Dedifferentiated amniotic fluid mesenchymal stem cell (primary cell): ENCODE measurements around the gene PHACTR1.

ENCODE experiments used
- DNase-seq: peaks from one replicate; pipeline ENCODE4 v3.0.0-alpha.2; 2016; ENCODE audit errors: extremely low spot score

Gene PHACTR1

DNA sequence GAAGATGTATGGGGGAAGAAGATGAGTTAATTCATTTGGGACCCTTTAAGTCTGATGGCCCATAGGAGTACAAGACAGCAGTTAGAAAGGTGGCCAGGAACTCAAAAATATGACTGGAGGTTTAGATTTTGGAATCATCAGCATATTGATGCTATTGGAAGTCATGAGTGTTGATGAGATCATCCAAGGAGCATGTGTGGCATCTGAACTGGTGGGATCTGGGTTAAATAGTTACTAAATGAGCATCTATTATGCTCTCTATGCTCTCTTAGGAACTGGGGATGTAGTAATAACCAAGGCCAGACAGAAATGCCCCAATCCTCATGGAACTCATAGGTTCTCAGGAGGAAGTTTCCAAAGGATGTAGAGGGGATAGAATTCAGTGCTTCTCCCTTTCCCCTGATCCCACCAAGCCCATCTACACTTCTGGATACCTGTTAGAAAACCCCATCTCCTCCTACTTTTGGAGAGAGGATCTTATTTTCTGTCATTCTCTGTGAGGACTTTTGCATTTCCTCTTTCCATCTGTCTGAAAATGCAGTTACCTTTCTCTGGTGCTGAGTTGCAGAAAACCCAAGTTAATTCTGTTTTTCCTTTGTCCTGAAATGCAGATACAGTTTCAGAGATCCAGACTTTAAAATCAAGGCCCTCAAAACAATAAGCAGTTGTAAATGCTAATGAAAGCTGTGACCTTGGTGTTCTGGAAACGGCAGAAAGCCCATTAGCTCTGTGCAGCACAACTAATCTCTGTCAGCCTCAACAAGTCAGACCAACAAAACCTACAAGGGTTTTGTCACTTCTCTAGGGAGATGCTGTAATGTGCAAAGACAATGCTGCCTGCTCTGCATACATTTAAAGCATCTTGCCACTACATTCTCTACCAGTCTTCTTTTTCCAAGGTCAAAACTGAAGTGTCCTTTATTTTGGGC lies 546.0 kb downstream of the PHACTR1 start:
- DNase-seq: no peak

DNA sequence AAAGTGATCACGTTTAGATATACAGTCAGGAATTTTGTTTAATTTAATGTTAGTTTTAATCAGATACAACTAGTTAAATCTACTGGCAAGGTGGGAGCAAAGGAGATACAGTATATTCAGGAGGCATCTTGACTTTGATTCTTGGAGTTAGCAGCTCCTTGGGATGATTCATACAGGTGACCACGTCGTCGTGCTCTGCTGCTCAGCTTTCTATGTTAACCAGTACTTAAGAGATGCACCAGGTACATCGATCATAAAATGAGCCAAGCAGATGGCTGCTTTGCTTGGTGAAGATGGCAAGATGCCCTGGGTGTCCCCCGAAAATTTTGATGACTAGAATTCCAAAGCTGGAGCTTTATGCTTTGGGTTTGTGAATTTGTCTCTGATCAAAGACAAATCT lies 547.1 kb downstream of the PHACTR1 start:
- no peak for DNase-seq

DNA sequence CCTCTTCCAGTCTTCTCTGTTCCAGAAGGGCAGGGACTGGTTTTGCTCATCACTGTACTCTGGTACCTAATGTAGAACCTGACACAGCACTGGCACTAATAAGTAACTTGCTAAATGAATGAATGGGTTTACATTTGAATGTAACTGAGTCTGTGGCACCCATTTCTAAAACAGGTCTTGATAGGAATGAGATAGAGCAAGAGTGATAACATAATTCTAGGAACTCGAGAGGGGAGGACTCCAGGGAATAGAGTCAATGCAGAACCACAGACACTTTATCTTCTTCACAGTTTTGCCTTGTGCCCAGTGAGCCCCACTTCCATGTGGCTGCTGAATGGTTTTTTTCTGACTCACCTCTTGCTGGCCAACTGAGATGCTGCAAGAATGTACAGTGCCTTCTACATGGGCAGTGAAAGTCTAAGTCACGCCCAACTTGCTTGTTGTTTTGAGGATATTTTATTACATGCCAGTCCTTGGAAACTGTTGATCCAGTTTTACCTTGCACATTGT lies 550.6 kb downstream of the PHACTR1 start:
- no peak for DNase-seq

DNA sequence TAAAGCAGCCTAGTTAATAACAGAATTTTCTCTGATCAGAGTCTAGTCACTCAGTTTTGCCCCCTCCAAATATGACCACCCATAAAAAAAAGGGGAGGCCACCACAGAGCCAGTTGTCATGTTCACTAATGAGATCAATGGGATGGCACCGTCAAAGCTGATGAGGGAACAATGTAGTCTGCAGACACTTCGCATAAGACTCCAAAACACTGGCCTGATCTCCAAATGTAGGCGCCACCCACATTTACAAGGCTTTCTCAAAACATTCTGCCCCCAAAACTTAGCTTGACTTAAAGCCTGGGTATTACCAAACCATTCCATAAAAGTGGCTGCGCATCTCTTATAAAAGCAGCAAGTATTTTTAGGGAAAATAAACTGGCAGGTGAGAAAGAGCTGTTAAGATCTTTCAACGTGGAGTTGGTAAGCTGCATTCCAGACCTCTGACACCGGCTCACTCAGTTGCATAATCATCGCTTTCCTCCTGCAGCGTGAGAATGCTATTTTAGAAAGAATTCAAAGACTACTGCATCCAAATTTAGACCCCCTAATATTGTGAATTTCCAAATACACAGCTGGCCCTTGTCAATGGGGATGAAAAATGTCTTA lies 552.4 kb downstream of the PHACTR1 start:
- DNase-seq: no peak

DNA sequence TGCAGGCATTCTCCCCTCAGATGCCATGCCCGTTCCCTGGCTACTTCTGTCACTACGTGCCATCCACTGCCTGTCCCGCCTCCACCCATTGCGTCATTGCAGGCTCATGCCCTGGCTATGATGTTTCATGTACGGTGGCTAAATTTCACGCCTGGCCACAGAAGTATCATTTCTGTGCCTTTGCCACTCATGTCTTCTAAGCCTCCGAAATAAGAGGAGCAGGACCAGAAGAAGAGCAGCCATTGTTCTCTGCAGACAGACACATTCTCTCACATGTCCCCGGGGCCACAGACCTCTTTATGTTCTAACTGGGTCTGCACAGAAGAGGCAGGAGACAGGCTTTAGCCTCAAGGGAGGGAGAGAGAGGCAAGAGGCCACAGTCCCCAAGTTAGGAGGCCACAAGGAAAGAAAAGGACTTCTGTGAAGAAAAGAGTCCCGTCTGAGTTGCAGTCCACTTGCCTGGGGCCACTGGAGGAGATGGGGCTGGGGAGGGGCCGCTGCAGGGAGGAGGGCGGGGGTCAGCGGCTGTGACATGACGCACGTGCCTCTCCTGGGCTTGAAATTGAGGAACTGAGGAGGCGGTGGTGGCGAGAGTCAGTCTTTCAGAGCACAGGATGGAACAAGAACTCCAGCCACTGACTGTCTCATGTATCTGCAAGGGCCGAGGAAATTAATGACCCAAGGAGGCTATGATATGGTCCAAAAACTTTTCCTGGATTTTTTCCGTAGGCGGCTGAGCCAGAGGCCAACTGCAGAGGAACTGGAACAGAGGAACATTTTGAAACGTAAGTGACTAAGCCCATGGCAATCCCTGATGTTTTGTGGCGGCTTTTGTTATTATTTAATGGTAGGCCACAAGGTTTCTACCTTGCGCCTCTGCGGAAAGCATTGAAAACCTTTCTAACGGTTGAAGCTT lies 555.8 kb downstream of the PHACTR1 start:
- DNase-seq: no peak

DNA sequence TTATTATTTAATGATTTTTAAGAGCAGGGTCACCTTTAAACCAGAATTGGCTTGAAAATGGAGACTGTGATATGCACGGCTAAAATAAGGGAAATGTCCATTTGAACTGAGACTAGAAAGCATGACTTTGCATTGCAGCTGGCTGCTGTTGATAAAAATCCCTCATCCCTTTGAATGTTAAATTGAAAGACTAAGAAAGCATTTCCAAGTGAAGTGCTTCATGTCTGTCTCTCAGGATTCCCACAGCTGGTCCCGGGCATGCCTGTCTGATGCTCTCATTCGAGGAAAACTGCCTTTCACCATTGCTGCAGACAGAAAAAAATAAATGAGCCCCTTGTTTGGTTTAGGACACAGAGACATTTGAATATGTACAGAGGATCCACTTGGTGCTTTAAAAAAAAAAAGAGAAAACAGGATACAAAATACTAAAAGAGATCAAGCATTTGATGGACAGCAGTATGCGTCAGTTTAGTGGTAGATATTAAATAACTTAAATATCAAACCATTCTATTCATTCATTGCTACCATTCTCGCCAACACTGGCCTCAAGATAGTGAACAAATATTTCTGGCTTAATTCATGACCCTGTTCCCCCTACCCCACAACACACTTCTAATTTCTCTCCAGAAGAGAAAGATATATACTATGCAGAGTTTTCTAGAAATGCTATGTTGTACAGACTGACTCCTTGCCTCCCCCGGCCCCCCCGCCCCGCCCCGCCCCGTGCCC lies 556.8 kb downstream of the PHACTR1 start:
- no peak for DNase-seq

DNA sequence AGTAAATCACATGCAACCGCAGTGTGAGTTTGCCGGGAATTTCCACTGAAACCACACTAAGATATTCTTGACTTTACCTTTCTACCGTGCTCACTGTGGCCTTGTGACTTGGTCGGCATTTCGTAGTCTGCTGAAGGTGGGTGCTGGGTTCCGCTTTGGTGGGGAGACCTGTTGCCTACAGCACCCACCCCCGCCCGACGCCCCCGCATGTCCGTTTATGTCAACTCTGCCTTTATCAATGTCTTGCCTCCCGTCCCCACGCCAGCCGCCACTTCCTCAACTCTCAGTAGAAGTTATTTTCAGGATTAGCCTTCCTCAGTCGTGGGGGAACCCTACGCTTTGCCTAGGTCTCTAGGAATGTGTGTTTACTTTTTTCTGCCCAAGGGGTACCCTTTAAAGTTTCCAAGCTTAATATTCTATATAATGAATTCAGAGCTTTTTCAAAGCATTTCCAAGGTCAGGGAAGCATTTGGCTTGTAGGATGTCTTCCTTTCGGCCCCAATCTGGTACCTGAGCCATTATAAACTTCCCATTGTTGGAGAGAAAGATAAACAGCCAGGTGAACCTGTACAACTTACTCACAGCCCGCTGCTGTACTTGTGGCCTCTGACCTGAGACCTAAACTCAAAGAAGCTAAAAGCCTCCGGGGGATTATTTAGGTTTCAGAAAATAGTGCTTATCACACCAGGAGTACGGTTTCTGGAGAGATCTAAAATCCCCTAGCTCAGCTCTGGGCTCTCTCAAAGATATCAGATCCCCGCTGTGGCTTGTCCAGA lies 557.6 kb downstream of the PHACTR1 start:
- no peak for DNase-seq

DNA sequence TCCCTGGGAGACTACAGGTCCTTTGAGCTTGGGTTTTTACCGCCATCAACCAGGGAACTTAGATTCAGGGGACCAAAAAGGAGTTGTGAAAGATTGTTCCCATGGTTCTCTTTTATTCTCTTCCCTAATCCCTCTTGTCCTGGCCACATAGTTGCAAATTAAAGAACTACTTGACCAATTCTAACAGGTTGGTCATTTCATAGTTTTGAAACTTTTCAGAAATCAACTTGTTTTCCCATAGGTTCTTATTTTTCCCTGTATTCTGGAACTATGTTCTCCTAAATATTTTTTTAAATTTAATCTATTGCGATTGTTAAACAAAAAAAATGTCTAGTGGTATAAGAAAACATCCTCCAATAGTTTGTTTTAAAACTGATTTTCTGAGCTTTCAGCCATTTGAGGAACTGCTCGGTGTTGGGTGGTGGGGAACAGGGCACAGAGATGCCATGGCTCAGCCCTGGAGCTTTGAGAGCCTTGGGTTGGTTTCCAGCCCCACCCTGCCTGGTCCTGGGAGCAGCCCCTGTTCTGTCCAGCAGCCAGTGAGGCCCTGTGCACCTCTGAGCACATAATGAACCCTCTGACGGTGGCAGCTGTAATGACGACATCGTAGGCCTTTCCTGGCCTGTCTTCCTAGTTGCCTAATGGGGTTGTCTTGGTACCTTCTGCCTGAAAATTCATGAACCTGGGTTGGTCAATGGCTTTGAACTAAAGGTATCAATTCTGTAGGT lies 558.3 kb downstream of the PHACTR1 start:
- no peak for DNase-seq

DNA sequence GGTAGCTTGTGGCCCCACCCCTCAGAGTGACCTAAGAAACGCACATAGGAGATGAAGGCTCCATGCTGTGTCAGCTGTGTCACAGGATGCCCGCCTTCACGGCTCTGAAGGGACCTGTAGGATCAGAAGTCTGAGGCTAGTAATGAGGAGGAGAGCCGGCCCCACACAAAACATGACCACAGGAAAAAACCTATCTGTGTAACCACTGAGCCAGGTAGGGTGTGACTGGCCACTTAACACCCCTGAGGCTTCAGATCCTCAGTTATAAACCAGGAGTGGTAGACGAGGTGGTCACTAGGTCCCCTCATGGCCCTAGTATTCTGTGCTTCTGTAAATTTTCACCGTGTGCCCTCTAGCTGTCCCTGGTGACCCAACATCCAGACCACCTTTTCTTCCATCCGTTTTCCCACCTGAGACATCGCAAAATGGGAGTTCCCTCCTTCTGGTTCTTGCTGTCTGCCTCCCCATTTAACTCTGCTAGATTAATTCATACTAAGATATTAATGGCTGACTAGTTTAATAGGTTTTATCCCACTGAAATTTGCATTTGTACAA lies 558.9 kb downstream of the PHACTR1 start:
- DNase-seq: no peak

DNA sequence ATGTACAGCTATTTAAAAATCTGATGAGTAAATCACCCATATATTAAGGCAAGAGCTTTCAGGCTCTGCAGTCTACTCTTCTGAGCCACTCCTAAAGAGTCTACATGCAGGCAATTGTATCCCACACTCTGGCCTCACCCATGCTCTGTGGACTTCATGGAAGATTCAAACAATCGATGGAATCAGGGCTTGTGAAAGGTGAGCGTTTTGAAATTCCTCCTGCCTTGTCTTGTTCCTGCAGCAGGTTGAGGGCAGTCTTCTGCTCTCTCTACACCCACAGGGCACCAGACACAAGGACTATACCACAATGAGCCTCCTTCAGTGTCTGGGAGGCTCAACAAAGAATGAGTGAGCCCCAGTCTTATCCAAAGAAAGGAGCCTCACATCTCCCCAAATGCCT lies 560.7 kb downstream of the PHACTR1 start:
- no peak for DNase-seq

DNA sequence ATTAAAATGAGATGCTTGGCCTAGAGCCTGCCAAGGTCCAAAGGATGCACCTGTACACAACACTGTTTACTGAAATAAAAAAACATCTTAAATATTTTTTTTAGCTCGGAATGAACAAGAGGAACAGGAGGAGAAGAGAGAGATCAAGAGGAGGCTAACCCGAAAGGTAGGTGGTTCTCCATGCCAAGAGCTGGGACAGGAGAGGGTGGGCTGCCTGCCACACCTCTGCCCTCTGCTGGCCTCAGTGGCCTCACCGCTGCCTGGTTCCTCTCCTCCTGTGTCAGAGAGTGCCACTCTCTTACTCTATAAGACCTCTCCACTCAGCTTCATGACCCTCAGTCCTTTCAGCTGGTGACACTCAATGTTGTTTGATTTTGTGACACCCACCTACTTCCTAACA lies 561.6 kb downstream of the PHACTR1 start:
- no peak for DNase-seq

DNA sequence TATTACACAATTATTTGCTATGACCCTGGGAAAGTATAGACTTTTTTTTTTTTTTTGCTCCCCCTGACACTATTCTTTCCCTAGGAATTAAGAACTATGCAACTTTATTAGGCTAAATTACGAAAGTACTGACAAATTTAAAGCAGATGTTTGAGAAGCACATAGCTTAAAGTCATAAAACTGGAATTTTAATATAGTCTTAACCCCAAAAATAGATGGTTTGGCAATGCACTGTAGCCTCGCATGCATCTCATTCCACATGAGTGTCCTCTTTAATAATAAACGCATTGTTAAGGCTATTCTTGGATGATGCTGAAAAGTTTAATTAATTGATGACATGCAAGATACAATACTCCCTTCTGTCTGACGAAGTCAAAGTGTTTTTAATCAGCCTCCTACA lies 562.4 kb downstream of the PHACTR1 start:
- DNase-seq: no peak

DNA sequence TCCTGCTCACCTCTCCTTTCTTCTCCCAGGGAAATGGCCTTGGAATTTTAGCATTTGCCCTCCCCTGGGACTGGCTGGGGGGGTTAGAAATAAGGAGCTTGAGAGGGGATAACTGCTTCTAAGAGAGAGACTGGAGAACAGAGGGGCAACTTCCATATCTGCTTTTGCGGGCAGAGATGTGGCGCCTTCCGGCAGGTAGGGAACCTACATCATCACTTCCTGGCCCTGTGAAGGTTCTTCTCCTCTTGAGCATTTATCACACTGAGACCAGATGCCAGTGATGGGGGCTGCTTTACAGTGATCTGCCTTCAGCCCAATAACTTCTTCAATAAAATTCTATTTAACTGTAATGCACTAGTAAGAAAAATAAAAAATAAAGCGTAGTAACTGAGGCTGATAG lies 563.7 kb downstream of the PHACTR1 start:
- DNase-seq: no peak

DNA sequence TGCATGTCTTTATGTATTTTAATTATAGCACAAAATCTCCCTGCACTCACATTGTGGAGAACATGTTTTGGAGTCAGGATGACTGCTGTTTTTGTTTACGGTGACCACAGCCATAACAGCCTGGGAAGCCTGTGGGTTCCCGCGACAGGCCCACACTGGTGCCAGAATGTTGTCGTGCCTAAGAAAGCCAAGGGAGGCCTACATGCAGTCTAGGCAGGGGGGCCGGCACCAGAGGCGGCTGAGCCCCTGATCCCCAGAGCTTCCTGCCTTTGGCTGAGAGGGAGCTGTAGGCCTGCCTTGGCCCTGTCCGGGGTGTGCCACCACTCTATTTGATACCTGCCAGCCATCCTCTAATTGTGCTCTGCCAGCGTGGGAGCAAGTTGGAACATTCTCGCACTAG lies 565.1 kb downstream of the PHACTR1 start:
- no peak for DNase-seq

DNA sequence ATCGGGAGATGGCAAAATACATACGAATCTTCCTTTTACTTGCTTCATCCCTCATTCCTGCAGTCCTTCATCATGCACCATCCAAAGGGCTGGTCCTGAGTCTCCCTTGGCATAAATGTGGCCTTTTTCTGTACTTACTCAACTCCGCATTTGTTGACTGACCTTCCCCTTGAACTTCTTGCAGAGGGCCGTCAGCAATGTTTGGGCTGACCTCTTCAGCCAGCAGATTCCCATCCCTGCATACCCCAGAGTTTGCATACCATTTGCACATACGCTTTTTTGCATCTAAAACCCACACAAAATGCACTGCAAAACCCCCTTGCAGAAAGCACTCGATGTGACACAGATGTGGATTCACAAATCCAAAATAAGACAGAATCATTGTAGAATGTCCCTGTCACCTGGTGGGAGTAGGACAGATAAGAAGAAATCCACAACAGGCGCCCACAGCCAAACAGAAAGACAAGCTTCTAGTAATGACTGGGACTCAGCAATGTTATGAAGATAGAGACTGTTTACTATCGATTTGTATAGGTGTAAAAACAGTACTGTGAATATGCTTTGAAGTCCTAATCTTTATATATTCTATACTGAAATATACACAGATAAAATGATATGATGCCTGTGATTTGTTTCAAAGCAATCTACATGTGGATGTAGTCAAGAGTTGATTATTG lies 566.0 kb downstream of the PHACTR1 start:
- DNase-seq: no peak

DNA sequence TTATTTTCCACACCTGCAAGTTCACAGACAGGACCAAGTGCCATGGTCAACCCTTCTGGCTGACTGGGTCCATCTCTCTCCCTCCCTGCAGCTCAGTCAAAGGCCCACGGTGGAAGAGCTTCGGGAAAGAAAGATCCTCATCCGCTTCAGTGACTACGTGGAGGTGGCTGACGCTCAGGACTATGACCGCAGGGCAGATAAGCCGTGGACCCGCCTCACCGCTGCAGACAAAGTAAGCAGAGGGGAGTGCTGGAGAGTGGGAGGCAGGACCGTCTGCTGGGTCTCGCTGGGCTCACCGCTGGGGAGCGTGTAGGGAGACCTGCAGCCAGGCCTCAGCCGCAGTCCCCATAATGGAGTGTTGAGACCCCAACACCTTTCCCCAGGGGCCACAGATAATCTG lies 566.8 kb downstream of the PHACTR1 start:
- DNase-seq: no peak

DNA sequence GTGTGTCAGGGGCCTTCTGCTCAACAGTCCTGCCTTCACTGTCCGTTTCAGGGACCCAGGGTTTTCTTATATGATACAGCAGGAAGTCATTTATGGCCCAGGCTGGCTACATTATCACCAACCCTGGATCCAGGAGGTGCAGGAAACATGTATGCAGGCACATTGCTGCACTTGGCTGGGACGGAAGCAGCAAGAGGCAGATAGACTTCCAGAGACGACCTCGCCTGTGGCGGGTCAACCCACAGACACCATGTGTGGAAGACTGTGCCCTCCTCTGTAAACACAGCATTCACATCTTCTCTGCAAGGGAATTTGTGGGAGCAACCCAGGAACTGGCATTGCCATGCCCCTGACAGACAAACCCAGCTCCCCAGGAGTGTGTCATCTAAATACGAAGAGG lies 568.1 kb downstream of the PHACTR1 start:
- DNase-seq: no peak

DNA sequence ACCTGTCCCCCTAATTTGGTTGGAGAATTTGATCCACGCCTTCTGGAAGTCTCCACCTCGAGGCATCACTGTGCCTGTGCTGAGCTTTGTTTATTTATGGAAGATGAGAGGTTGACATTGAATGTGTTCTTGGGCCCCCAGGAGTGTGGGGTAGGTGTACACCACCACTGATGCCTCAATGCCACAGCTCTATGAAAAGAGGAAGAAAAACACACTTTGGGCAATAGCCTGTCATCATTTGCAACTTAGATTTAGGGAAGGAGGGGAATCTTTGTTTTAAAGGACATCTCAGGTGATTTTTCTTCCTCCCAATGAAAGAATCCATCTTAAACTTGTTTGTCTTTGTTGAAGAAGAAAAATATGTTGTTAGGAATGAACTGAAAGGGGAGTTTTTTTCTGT lies 569.1 kb downstream of the PHACTR1 start:
- no peak for DNase-seq

DNA sequence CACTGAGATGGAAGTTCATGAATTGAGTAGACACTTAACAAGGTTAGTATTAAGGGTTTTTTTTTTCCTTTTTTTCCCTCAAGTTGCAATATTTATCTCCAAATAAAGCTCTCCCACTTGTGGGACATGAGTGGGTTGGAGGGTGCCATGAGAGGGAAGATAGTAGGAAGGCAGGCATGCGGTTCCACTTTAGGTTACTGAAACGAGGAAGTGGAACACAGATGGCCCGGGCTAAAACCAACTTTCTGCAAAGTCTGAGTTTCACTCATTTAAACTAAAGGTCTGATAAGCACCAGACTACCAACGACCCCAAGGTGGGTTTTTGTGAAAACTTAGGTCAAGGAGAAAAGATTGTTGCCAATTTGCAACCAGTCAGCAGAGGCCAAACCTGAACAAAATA lies 569.6 kb downstream of the PHACTR1 start:
- DNase-seq: no peak
